GM19452 (cell line): ENCODE data around the gene ENO4.

ENCODE experiments used
- ATAC-seq: cut with Tn5 transposase; IDR thresholded peaks from one replicate; pipeline ENCODE4 v1.9.1; 2021; ENCODE audit not compliant: unreplicated experiment

The ENO4 gene

DNA sequence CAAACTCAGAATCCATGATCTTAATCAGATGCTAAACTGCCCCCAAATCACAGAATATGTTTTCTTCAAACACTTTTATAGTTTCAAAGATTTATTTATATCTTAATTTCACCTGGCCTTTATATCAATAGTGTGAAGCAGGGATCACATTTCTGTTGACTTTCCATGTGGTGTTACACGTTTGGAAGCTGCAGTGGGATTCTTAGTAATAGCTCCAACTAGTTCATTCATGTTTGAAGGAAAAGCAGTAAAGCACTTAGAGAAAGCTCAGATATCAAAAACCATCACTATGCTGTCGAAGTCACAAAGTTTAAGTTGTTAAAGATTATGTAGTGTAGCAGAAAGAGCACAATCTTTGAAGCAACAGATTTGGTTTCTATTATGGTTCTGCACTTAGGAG is 16.8 kb downstream of the ENO4 start:
- no peak for ATAC-seq

- ATAC-seq, result no peak
These were observed 17.8 kb downstream of the ENO4 start for GRCh38 chr10:116866987-116867595.

GRCh38 chr10:116868198-116868676 is 18.9 kb downstream of the ENO4 start:
- no peak for ATAC-seq

DNA sequence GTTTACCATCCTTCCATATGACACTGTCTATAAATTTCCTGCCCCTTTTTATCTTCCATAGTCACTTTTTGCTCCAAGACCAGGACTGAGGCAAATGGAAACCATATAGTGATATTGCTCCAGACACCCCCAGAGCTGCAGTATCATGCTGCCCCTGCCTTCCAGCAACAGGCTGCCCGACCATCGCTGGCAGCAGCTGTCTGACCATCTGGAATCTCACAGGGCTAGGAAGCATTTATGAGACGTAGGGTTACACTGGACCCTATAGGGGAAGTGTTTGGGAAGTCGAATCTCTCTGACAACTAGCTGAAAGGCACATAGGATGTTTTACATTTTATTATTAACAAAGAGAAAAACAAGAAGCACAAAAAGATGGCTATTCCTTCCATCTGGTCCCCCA is 19.4 kb downstream of the ENO4 start:
- ATAC-seq, result no peak

- no peak for ATAC-seq
These were observed 21.6 kb downstream of the ENO4 start for GRCh38 chr10:116870949-116871348.

DNA sequence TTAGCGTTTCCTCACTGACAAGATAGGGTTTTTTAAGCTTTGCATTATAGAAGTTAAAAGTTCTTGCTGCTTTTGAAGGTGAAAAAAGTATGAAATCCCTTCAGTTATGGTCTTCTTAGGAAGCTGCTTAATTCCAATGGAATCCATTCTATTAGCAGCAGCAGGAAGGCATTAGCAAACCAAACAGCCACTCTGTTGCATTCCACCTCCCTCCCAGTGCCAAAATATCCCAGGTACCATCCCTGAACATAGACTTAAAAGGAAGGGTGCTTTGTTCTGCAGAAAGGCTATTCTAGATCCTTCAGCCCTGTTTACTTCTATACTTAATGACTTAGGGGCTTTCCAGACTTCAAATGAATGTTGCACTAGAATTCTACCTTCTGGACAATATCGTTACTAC is 23.8 kb downstream of the ENO4 start:
- no peak for ATAC-seq

DNA sequence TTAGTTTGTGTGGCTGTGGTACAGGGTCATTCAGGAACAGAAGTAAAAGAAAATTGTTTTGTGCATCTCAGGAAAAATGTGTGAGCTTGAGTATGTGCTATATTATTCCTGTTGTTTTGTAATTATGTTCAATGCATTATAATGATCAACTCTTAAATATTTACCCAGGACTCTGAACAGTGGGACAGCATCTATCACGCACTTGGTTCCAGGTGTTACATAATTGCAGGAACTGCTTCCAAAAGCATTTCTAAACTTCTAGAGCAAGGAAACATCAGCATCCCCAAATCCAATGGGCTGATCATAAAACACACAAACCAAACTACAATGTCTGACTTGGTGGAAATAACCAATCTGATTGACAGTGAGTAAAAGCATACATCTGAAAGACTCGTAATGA is 26.6 kb downstream of the ENO4 start:
- ATAC-seq, result no peak

DNA sequence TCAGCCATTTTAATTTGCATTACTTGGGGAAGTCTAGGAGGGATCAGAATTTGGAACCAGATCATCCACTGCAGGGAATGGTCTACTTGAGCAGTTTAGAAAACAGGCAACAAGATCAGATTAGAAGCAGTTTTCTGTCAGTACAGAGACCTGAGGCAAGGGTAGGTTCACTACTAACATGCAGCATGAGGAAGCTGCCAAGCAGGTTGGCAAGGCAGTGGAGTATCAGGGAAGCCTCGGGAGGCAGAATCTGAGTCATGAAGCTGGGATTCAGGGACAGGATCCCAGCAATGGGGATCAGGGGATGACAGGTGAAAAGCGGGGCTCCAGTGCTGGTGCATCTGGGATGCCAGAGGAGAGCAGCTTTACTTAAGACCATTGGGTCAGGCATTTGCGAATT is 28.1 kb downstream of the ENO4 start:
- no peak for ATAC-seq

GRCh38 chr10:116878123-116878522 is 28.8 kb downstream of the ENO4 start:
- ATAC-seq, result no peak

DNA sequence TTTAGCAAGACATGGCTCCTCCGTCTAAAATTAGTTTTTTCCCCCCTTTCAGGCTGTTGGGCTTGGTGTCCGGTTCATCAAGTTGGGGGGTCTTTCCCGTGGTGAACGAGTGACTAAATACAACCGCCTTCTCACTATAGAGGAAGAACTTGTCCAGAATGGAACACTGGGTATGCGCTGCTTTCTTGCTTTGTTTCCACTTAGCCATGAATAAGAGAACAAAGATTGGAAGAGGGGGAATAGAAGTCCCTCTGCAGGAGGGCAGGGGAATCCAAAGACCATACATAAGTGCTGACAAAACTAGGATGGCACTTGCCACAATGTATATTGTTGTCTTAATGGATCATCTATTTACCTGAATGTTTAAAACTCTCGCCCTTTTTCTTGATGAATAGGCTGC is 30.5 kb downstream of the ENO4 start:
- no peak for ATAC-seq

- no peak for ATAC-seq
These were observed 31.6 kb downstream of the ENO4 start for GRCh38 chr10:116880716-116881482.

GRCh38 chr10:116882639-116883038 is 33.3 kb downstream of the ENO4 start:
- ATAC-seq, result no peak

DNA sequence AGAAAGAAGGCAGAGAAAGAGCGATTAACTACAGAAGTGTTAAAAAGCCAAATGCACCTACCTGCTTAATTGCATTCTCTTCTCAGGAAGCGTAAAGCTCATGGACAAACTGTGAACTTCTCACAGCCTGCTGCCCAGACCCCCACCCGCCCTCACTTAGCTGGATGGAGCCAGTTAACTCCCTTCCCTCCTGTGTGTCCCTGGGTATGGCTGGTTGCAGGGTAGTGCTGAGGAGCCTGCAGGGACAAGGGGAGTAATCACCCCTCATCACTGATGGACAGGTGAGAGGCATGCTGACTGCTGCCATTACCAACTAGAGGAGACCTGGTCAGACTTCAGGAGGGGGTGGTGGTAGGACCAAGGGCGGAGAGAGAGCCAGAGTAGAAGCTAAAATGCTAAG is 37.5 kb downstream of the ENO4 start:
- ATAC-seq, result no peak

DNA sequence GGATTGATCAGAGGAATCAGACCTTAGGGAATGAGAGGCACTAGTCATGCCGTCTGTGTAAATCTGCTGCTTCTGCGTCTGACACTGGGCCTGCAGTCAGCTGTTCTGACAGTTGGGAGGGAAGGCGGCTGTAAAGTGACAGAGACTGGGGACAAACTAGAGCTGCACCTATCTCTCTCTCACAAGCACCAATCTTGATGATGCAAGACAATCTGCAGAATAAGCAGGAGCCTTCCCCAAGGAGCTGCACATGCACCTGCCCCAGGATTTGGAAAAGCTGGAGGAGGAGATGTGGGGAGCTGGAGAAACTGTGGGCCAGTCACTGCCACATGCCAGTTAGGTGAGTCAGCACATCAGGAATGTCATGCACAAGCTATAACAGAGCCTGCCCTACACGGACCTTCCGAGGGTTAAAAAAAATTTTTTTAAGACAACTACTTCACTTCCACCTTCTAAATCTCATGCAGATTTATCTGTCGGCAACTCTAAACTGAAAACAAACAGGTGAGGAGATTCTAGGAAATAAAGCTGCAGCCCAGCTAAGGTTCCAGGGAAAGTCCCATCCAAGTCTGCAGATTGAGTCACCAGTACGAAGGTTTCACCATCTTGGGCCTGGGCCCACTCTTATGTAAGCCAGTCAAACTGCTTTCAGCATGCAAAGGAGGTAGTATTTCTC is 39.2 kb downstream of the ENO4 start:
- no peak for ATAC-seq

- ATAC-seq, result no peak
These were observed 39.8 kb downstream of the ENO4 start for GRCh38 chr10:116889066-116889465.

DNA sequence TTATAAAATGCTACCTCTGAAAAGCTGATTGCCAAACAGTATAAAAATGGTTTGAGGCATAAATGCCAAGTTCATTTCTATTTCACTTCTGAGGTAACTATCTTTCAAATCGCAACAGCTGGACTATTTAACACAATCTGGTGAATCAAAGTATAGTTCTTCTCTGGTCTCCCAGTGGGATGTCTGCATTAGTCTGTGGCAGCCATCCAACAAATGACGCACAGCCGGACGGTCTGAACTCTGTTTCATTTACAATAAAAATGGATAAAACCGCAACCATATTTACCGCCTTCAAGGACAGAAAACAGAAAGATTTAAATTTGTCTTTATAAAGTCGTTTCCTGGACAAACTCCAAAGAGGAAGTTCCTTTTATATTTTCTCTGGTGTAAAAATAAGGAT is 41.9 kb downstream of the ENO4 start:
- ATAC-seq, result no peak

- no peak for ATAC-seq
These were observed 43.8 kb downstream of the ENO4 start for GRCh38 chr10:116892907-116893685.

- ATAC-seq, result no peak
These were observed 44.4 kb downstream of the ENO4 start for GRCh38 chr10:116893686-116894037.

DNA sequence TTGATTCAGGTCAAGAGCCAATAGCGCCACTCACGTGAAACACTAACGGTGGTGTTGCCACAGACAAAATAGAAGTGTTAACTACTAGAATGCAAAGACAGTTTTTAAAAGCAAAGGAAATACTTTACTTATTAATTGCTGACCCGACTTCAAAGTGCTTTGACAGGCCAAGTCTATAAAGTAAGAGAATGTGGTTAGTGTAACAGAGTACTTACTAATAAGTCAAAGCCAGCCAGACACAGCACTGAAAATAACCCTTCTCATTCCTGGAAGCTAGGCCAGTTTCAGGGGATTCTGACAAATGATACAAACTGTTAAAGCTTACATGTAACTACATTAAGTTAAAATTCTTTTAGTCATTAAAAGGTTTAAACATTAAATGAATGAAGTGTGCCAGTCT is 50.3 kb downstream of the ENO4 start:
- no peak for ATAC-seq

DNA sequence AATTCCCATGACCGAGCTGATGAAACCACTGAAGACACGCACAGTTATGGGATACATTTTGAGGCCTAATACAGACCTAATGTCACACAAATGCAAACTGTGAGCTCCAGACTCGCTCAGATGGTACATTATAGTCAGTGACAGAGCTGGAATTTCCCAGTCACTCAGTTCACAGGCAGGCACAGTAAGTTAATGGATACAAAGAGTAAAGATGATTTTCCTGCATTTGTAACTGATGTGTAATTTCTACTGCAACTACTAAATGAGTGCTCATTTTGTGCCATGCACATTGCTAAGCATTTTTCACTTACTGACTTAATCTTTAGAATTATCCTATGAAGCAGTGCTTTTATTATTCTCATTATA is 56.5 kb downstream of the ENO4 start:
- no peak for ATAC-seq

DNA sequence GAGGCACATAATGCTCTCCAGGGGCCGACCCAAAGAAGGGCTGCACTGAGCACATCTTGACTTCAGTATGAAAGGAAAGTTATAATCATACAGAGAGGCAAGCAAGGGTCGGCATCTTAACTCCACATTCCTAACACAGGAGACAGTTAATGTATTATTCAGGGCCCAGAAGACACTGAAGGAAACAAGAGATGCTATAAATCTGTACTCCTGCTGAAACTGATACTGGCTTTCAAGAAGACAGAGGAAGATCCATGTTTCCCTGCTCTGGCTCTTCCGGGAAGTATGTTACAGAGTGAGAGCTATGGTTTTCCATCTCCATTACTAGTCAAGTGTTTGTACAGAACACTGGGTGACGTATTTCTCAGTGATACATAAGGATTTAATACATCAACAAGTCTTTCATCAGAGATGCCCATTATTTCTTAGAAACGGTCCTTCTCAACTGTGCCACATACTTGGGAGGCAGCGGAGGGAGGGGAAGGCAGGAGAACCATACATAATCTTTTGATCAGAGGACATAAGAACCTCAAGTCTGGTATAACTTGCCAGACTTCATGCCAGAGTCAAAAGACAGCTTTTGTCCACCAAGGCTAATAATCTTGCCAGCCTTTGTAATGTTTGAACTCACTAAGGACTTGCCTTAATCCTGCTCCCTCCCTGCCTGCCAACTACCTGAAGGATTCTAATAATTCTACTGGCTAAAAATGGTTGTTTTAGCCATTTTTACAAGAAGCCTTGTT is 58.1 kb downstream of the ENO4 start:
- no peak for ATAC-seq
